Endodermal cell (in vitro differentiated cells): ENCODE data around the gene SULT4A1. TPM values are rescaled to one million over a fixed set of nuclear protein-coding genes. Genes with fewer than 3 reads are reported as not detected.

ENCODE experiments used
- DNase-seq: peaks from one replicate; pipeline ENCODE4 v3.0.0-alpha.2; 2017
- H3K27ac ChIP-seq: 2 replicates; pipeline ENCODE4 v1.5.1; 2013; ENCODE audit warnings: mild to moderate bottlenecking, low read depth, low read length, moderate library complexity
- H3K27me3 ChIP-seq: 2 replicates; pipeline ENCODE4 v1.6.1; 2013; ENCODE audit warnings: mild to moderate bottlenecking, low read length, moderate library complexity; ENCODE audit not compliant: insufficient read depth, control insufficient read depth, poor library complexity, severe bottlenecking
- H3K36me3 ChIP-seq: 2 replicates; pipeline ENCODE4 v1.7.0; 2013; ENCODE audit warnings: mild to moderate bottlenecking, low read length, moderate library complexity; ENCODE audit not compliant: control insufficient read depth, insufficient read depth
- H3K4me1 ChIP-seq: one replicate; pipeline ENCODE4 v1.7.0; 2013; ENCODE audit warnings: low read length; ENCODE audit not compliant: control insufficient read depth, insufficient read depth
- H3K4me3 ChIP-seq: 2 replicates; pipeline ENCODE4 v1.5.1; 2013; ENCODE audit warnings: mild to moderate bottlenecking, low read length, moderate library complexity
- H3K9ac ChIP-seq: 2 replicates; pipeline ENCODE4 v1.6.1; 2013; ENCODE audit warnings: mild to moderate bottlenecking, low read length, moderate library complexity; ENCODE audit not compliant: poor library complexity, severe bottlenecking; ENCODE audit errors: extremely low read depth
- H3K9me3 ChIP-seq: 2 replicates; pipeline ENCODE4 v1.6.1; 2013; ENCODE audit warnings: mild to moderate bottlenecking, low read length, moderate library complexity; ENCODE audit not compliant: control insufficient read depth
- H3K27ac Mint-ChIP-seq: 2 replicates; pipeline ENCODE4 v1.8.0; 2020; ENCODE audit warnings: mixed read lengths
- H3K27me3 Mint-ChIP-seq: 2 replicates; pipeline ENCODE4 v1.8.0; 2021; ENCODE audit warnings: mild to moderate bottlenecking, mixed read lengths; ENCODE audit not compliant: insufficient read depth
- H3K36me3 Mint-ChIP-seq: 2 replicates; pipeline ENCODE4 v1.8.0; 2020; ENCODE audit warnings: low read depth, mixed read lengths
- H3K4me1 Mint-ChIP-seq: 2 replicates; pipeline ENCODE4 v1.8.0; 2020; ENCODE audit warnings: mixed read lengths
- H3K4me3 Mint-ChIP-seq: 2 replicates; pipeline ENCODE4 v1.8.0; 2020; ENCODE audit warnings: mild to moderate bottlenecking, moderate library complexity, mixed read lengths
- H3K9me3 Mint-ChIP-seq: 2 replicates; pipeline ENCODE4 v1.8.0; 2020; ENCODE audit warnings: mild to moderate bottlenecking, mixed read lengths
- WGBS, 2 experiments: methylation state at CpG; one replicate each; pipeline versions ENCODE4 v1.1.5 to v1.1.7; 2013; ENCODE audit warnings: missing lambda C conversion rate in 2 of 2, mixed read lengths in 1 of 2; ENCODE audit not compliant: insufficient coverage in 1 of 2, insufficient read length in 1 of 2; 5-methylcytosine and 5-hydroxymethylcytosine counted together
- total RNA-seq, 2 donors: library from RNA; stranded (reverse); fragmentation: NEBNext Ultra II Directional in 1 of 2; extraction: Animal tissue kit (Norgen Biotek cat#: 25700) in 1 of 2; gene quantifications; 2 replicates in 1 of 2; 3 replicates in 1 of 2; pipeline ENCODE4 v1.2.1, GENCODE V29; 2021
- TF ChIP-seq, protein P1 (sequence below): fragments of 200-600 bp; sonication (generic); conservative IDR thresholded peaks from 2 replicates; pipeline ENCODE4 v1.5.0; 2021; ENCODE audit warnings: antibody characterized with exemption, mild to moderate bottlenecking

Gene SULT4A1
- total RNA-seq, 2 donors from 2014 or later = 11.4 to 12.7 TPM

DNA sequence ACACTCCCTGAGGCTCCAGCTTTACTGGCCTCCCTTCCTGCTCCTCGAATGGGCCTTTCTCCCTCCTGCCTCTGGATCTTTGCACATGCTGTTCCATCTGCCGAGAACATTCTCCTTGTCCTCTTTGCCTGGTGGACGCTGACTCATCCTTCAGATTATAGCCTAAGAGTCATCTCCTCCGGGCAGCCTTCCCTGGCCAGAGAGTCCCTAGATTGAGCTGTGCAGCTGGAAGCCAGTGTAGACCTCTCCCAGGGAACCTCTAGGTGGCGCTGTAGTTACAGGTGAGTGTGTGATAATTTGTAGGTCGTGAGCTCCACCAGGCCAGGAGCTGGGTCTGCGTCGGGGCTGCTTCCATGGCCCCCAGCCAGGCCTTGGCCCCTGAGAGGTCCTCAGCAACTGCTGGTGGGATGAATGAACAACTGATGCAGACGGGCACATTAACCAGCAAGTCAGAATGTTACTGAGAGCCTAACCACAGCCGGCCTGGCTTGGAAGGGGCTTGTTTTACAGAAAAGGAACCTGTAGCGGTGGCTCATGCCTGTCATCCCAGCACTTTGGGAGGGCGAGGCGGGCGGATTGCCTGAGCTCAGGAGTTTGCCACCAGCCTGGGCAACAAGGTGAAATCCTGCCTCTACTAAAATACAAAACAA, 20.8 kb upstream of the SULT4A1 start:
- H3K36me3 Mint-ChIP-seq = no peaks in the 10 kb centered on the region
- no peak overlapping the region for H3K4me3 Mint-ChIP-seq
- H3K4me1 Mint-ChIP-seq = peaks cover 1% of the 10 kb centered on the region
- no peaks in the 10 kb centered on the region for H3K36me3 ChIP-seq
- no peak overlapping the region for H3K27ac ChIP-seq
- no peak overlapping the region for H3K27ac Mint-ChIP-seq
- peaks cover 3% of the 10 kb centered on the region for H3K4me1 ChIP-seq
- no peaks in the 10 kb centered on the region for H3K27me3 Mint-ChIP-seq
- H3K9me3 ChIP-seq = no peaks in the 10 kb centered on the region
- 53 to 55% methylated on average over 12 to 14 of the region's 14 CpGs for WGBS, 2 experiments
- no peaks in the 10 kb centered on the region for H3K27me3 ChIP-seq
- H3K9ac ChIP-seq = no peak overlapping the region
- TF ChIP-seq, protein P1, sequence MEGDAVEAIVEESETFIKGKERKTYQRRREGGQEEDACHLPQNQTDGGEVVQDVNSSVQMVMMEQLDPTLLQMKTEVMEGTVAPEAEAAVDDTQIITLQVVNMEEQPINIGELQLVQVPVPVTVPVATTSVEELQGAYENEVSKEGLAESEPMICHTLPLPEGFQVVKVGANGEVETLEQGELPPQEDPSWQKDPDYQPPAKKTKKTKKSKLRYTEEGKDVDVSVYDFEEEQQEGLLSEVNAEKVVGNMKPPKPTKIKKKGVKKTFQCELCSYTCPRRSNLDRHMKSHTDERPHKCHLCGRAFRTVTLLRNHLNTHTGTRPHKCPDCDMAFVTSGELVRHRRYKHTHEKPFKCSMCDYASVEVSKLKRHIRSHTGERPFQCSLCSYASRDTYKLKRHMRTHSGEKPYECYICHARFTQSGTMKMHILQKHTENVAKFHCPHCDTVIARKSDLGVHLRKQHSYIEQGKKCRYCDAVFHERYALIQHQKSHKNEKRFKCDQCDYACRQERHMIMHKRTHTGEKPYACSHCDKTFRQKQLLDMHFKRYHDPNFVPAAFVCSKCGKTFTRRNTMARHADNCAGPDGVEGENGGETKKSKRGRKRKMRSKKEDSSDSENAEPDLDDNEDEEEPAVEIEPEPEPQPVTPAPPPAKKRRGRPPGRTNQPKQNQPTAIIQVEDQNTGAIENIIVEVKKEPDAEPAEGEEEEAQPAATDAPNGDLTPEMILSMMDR = peak; percentile 87
- H3K9me3 Mint-ChIP-seq = no peaks in the 10 kb centered on the region
- H3K4me3 ChIP-seq = no peak overlapping the region
- peak; percentile 93 for DNase-seq

GRCh38 chr22:43882122-43882767, 19.9 kb upstream of the SULT4A1 start:
- Histone ChIP-seq H3K36me3 (no peaks in the 10 kb centered on the region), H3K27me3 (no peaks in the 10 kb centered on the region), H3K4me3 (no peak overlapping the region), H3K9me3 (no peaks in the 10 kb centered on the region), H3K4me1 (peaks cover 3% of the 10 kb centered on the region), H3K9ac (no peak overlapping the region), H3K27ac (no peak overlapping the region)
- peak; percentile 28 for DNase-seq
- no peaks in the 10 kb centered on the region for H3K27me3 Mint-ChIP-seq
- no peak overlapping the region for H3K4me3 Mint-ChIP-seq
- TF ChIP-seq, protein P1 = no peak
- H3K9me3 Mint-ChIP-seq = no peaks in the 10 kb centered on the region
- 88 to 91% methylated on average over 6 to 9 of the region's 9 CpGs for WGBS, 2 experiments
- peaks cover 1% of the 10 kb centered on the region for H3K4me1 Mint-ChIP-seq
- H3K36me3 Mint-ChIP-seq = no peaks in the 10 kb centered on the region
- H3K27ac Mint-ChIP-seq = no peak overlapping the region

DNA sequence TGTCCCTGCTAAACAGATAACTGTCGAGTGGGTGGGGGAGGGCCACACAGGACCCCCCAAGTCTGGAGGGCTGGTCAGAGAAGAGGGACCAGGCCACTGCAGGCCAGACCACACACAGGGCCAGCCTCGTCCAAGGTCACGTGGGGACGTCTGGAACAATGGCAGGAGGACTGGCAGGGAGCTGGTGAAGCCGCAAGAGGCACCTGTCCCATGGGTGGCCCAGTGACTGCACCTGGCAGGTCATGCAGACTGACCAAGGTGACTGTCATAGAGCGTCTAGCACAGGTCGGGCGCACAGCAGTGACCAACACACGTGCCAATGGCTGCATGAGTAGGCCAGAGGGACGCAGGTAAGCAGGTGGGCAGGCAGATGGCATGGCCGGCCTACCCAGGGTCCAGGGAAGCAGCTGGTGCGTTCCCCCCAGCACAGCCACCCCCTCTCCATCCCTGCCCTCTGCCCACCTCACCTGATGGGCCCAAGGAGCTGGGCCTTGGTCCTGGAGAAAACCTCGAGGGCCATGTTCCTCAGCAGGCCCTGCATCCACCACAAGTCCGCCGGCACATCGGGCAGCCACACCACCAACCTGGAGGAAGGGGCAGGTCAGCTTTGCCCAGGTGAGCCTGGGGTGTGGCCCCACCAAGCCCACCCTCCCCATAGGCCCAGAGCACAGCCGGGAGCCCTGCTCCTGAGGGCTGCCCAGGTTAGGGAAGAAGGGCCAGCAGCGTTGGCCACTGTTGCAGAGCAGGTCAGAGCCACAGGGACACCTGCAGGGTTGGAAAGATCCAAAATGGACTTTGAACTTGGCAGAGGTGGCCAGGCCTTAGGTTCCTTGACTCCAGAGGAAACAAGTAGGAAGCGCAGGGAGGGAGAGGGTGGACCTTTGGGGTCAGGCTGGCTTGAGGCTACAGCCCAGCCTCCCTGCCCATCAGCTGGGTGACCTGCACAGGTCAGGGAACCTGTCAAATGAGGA, 19.1 kb upstream of the SULT4A1 start:
- Mint-ChIP-seq H3K36me3 (no peaks in the 10 kb centered on the region), H3K27me3 (no peaks in the 10 kb centered on the region), H3K9me3 (no peaks in the 10 kb centered on the region), H3K4me3 (no peak overlapping the region), H3K27ac (no peak overlapping the region), H3K4me1 (peaks cover 1% of the 10 kb centered on the region)
- peak; percentile 42 for DNase-seq
- Histone ChIP-seq H3K27ac (no peak overlapping the region), H3K4me3 (no peak overlapping the region), H3K27me3 (no peaks in the 10 kb centered on the region), H3K9me3 (no peaks in the 10 kb centered on the region), H3K4me1 (peaks cover 3% of the 10 kb centered on the region), H3K9ac (no peak overlapping the region), H3K36me3 (no peaks in the 10 kb centered on the region)
- 87 to 92% methylated on average over 9 to 19 of the region's 19 CpGs for WGBS, 2 experiments
- TF ChIP-seq, protein P1 = no peak
